HG03064 (cell line): ENCODE data around the gene EML6.
"Not testable (repeated sequence)": the region's sequence is repeated elsewhere in the genome, so short reads cannot be mapped to it uniquely, and the experiment has no call there.

Source experiments
- ATAC-seq: cut with Tn5 transposase; IDR thresholded peaks from one replicate; pipeline ENCODE4 v1.9.1; 2021; ENCODE audit warnings: low read depth; ENCODE audit not compliant: unreplicated experiment

EML6 gene

GRCh38 chr2:54839461-54840255 lies 116.2 kb downstream of the EML6 start:
- ATAC-seq = no peak

GRCh38 chr2:54840559-54841468 lies 117.4 kb downstream of the EML6 start:
- ATAC-seq = no peak

GRCh38 chr2:54841500-54841899 lies 118.0 kb downstream of the EML6 start:
- not testable (repeated sequence) for ATAC-seq

GRCh38 chr2:54845094-54845493 lies 121.6 kb downstream of the EML6 start:
- no peak for ATAC-seq

- no peak for ATAC-seq
Observed at GRCh38 chr2:54845514-54845913, 122.1 kb downstream of the EML6 start.

GRCh38 chr2:54850171-54851122 lies 127.0 kb downstream of the EML6 start:
- ATAC-seq = no peak

GRCh38 chr2:54853616-54854310 lies 130.3 kb downstream of the EML6 start:
- ATAC-seq = no peak

GRCh38 chr2:54855434-54855833 lies 132.0 kb downstream of the EML6 start:
- no peak for ATAC-seq

GRCh38 chr2:54858021-54858681 lies 134.7 kb downstream of the EML6 start:
- ATAC-seq = no peak

- ATAC-seq = no peak
Observed at GRCh38 chr2:54859416-54859815, 136.0 kb downstream of the EML6 start.

GRCh38 chr2:54859997-54860701 lies 136.7 kb downstream of the EML6 start:
- no peak for ATAC-seq

GRCh38 chr2:54862229-54862628 lies 138.8 kb downstream of the EML6 start:
- ATAC-seq = no peak

GRCh38 chr2:54862742-54863141 lies 139.3 kb downstream of the EML6 start:
- no peak for ATAC-seq

GRCh38 chr2:54863660-54864059 lies 140.2 kb downstream of the EML6 start:
- ATAC-seq = no peak

- no peak for ATAC-seq
Observed at GRCh38 chr2:54864096-54864495, 140.6 kb downstream of the EML6 start.

- ATAC-seq = no peak
Observed at GRCh38 chr2:54864727-54865126, 141.3 kb downstream of the EML6 start.

- ATAC-seq = no peak
Observed at GRCh38 chr2:54866179-54866578, 142.7 kb downstream of the EML6 start.

- peak; percentile 82 for ATAC-seq
Observed at GRCh38 chr2:54866868-54867267, 143.4 kb downstream of the EML6 start.

GRCh38 chr2:54867457-54867856 lies 144.0 kb downstream of the EML6 start:
- peak; percentile 49 for ATAC-seq
